Suppressor macrophage (primary cell): Measurements from ENCODE around the gene UBE2L5.
A peak's percentile ranks its signal among the peaks of the same experiment; 100 is the strongest.
"Not testable (repeated sequence)": the region's sequence is repeated elsewhere in the genome, so short reads cannot be mapped to it uniquely, and the experiment has no call there.

Source experiments
- DNase-seq, 4 experiments: peaks; one replicate each; pipeline ENCODE4 v3.0.0-alpha.2; 2020 to 2022

Gene UBE2L5

GRCh38 chr13:30440910-30441703 lies 18.8 kb downstream of the UBE2L5 start:
- no peak for DNase-seq

GRCh38 chr13:30442926-30443325 lies 20.6 kb downstream of the UBE2L5 start:
- no peak for DNase-seq

DNA sequence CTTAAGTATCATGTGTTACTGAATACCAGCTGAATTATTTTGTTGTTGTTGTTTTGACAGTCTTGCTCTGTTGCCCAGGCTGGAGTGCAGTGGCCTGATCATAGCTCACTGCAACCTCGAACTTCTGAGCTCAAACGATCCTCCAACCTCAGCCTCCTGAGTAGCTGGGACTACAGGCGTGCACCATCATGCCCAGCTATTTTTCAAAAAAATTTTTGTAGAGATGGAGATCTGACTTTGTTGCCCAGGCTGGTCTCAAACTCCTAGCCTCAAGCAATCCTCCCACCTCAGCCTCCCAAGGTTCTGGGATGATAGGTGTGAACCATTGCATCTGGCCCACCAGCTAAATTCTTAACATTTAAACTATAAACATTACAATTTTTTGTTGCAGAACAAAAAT lies 21.2 kb downstream of the UBE2L5 start:
- DNase-seq = not testable (repeated sequence)

GRCh38 chr13:30443957-30444404 lies 21.7 kb downstream of the UBE2L5 start:
- no peak for DNase-seq

GRCh38 chr13:30446126-30446500 lies 23.8 kb downstream of the UBE2L5 start:
- DNase-seq = no peak

DNA sequence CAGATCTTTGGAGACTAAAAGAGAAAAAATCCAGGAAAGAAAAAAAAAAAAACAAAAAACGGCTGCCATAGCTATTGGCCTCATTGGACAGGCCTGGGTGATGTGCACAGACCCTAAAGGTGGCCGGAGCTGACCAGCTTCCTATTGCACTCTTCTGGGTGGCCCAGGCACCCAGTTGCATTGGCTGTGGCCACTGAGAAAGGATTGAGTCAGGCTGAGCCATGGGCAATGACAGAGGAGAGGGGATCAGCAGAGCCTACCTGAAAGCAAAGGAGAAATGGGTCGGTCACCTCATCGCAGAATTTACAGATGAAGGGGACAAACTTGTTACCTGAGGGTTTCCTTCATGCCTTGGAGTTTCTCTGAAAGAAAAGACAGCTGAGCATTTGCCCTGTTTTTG lies 26.1 kb downstream of the UBE2L5 start:
- DNase-seq = no peak

DNA sequence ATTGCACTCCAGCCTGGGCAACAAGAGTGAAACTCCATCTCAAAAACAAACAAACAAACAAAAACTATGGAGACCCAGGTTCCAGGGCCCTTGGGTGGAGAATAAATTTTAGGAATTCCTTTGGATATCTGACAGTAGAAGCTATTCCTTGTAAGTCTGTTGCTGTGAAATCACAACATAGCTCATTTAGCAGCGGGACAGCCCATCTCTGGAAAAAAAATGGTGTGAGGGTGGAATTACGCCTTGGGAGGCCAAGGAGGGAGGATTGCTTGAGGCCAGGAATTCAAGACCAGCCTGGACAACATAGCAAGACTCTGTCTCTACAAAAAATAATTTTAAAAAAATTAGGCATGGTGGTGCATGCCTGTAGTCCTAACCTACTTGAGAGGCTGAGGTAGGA lies 27.8 kb downstream of the UBE2L5 start:
- no peak for DNase-seq

DNA sequence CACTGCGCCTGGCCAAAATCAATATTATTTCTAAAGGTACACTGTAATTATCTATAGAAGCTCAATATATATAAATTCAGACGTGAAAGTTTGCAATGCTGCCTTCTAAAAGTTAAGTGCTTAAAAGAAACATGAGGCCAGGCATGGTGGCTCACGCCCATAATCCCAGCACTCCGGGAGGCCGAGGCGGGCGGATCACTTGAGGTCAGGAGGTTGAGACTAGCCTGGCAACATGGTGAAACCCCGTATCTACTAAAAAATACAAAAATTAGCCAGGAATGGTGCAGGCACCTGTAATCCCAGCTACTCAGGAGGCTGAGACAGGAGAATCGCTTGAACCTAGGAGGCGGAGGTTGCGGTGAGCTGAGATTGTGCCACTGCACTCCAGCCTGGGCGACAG lies 29.2 kb downstream of the UBE2L5 start:
- not testable (repeated sequence) for DNase-seq

DNA sequence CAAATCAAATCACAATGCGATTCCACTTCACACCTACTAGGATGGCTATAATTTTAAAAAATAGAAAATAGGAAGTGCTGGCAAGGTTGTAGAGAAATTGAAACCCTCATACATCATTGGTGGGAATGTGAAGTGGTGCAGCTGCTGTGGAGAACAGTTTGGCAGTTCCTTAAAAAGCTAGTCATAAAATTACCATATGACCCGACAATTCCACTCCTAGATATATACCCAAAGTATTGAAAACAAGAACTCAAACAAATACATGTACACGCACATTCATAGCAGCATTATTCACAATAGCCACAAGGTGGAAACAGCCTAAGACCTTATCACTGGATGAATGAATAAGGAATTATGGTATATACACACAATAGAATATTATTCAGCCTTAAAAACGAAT lies 31.4 kb downstream of the UBE2L5 start:
- peak in 3 of 4 experiments; percentile 12 to 60 (median 46) for DNase-seq

DNA sequence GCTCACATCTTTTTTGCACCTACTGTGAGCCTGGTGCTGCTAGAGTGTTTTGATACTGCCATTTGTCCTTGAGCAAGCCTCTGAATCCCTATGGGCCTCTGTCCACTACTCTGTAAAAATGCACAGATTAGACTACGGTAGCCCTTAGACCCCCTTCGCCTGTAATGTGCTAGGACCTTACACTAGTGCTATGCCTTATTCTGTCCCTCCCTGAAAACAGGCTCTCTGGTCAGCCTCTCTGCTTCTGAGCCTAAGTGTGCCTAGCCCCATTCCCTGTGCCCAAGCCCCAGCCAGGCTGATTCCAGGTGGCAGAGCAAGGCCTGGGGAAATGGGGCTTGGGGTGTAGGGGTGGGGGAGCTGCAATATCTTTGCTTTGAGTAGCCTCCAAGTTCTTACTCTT lies 32.7 kb downstream of the UBE2L5 start:
- DNase-seq = no peak

DNA sequence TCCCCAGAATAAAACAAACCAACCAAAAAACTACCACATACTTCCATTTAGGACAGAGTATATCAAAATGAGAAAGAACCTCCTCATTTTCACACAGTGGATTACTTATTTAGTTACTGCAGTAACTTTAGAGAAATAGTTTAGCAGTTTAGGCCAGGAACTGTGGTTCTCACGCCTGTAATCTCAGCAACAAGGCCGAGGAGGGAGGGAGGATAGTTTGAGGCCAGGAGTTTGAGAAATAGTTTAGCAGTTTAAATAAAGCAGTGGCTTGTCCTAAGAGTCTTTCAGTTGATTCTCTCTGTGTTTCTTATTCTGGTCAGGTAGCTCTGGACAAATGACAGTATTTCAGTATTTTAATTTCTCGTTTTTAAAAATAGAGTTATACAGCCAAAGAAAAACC lies 34.0 kb downstream of the UBE2L5 start:
- DNase-seq = no peak

DNA sequence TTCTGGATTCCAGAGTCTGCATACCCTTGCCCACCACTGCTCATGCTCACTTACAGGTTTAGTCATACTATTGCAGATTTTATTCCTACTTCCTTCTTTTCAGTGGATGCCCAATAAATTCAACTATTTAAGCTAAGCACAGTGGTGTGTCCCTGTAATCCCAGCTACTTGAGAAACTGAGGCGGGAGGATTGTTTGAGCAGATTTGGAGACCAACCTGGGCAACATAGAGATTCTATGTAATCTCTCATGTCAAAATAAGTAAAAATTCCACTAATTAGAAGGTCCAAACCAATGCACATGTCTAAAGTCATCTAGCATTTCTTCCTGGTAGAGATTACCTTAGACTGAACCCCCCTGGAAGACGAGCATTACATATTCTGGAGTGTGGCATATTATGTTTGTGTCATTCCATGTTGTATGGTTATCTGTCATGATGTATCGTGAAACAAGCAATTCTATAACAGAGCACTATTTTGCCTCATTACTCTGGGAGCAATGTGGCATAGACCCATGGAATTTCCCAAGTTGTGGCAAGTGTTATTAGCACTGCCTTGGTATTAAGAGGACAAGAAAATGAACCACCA lies 35.1 kb downstream of the UBE2L5 start:
- peak in 1 of 4 experiments; percentile 13 for DNase-seq

DNA sequence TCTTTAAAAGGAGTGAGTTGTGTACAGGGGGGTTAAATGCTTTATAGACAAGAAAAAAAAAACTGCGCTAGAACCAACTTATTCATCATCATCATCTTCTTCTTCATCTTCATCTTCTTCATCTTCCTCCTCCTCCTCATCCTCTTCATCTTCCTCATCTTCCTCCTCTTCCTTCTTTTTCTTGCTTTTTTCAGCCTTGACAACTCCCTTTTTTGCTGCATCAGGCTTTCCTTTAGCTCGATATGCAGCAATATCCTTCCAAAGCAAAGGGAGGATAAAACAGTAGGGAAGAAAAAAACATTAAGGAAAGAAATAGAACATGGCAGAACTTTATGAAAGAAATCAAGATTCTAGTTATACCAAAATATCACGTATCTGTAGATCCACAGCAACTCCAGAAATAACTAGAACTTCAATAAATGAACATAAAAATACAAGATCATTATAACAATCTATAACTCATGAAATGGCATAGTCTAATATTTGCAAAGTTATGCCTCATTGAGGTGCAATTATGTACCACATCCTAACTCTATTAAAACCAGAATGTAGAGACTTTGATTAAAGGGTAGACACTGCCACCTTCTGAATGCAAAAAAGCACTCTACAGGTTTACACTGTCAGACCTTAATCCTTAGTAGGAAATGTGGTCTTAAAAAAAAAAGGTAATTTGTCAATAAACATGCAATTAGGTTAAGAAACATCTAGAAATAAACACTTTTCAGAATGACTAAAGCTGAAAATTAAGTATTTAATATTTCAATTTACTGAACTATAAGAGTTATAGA lies 39.2 kb downstream of the UBE2L5 start:
- DNase-seq = peak in 2 of 4 experiments; percentile 30 to 40

GRCh38 chr13:30463787-30464495 lies 41.6 kb downstream of the UBE2L5 start:
- DNase-seq = peak; percentile 49 to 68 (median 60)

- DNase-seq = peak; percentile 78 to 92 (median 85)
Observed at GRCh38 chr13:30464496-30465342, 42.4 kb downstream of the UBE2L5 start.

- DNase-seq = no peak
Observed at GRCh38 chr13:30465343-30465592, 43.0 kb downstream of the UBE2L5 start.

DNA sequence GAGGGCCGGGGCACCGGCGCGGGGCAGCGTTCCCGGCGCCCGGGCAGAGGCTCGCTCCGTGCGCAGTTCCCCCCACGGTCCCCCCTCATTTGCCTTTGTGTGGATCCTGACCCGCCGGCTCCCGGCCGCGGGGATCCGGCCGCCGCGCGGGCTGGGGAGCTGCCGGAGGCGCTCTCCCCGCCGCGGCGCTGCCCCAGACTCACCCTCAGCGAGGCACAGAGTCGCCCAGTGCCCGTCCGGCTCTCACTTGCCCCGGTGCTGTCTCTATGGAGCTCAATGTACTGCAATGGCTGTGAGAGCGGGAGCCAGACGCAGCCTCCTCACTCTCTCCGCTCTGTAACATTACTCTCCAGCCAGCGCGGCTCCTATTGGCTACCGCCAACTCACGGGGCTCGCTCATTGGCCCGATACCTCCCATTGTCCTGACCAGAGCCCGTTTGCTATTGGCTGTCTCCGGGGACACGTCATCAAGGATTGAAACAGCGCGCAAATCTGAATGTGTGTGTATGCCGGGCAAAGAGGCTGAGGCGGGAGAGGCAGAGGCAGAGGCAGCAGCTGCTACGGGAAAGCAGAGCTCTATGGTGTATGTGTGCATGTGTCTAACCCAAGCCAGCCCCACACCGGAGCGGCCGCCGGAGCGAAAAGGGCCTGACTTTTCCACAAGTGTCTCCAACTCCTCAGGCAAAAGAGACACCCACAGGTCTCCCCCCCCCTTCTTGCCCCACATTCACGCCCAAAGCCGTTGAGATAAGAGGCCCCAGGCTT lies 43.5 kb downstream of the UBE2L5 start, which contains the start of gene HMGB1:
HMGB1 (minus strand) TSS at position 344 of the 765 bp plus-strand sequence. CDS start 2,256 bp downstream, outside the sequence.
- DNase-seq = peak; percentile 97 to 99 (median 98)

- DNase-seq = no peak
Observed at GRCh38 chr13:30466358-30466714, 44.0 kb downstream of the UBE2L5 start.

- peak; percentile 24 to 66 (median 44) for DNase-seq
Observed at GRCh38 chr13:30466841-30467252, 44.6 kb downstream of the UBE2L5 start.

DNA sequence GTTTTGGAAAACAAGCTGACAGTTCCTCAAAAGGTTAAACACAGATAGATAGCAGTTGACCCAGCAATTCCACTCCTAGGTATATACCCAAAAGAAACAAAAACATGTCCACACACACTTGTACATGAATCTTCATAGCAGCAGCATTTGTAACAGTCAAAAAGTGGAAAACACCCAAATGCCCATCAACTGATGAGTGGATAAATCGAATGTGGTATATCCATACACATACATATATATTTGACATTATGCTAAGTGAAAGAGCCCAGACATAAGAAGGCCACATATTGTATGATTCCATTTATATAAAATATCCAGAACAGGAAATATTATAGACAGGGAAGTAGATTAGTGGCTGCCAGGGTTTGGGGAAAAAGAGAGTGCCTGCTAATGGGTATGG lies 51.4 kb downstream of the UBE2L5 start:
- DNase-seq = no peak
